Thyroid gland (tissue), 4 donors: ENCODE data around the gene SCN11A.

ENCODE experiments used
- POLR2A ChIP-seq, 2 donors: fragments of 450-650 bp; IDR thresholded peaks; one replicate each; pipeline ENCODE4 v1.6.1; 2017; ENCODE audit warnings: antibody characterized with exemption in 2 of 2, mild to moderate bottlenecking in 2 of 2, moderate library complexity in 1 of 2
- TF ChIP-seq, protein P1 (sequence below), 6 experiments: fragments of 200-600 bp in 3 of 6; fragments of 450-650 bp in 3 of 6; sonication (generic) in 3 of 6; IDR thresholded peaks; one replicate each; pipeline ENCODE4 v1.5.1; 2016 to 2019; ENCODE audit warnings: antibody characterized with exemption in 6 of 6, mild to moderate bottlenecking in 2 of 6, inconsistent platforms in 1 of 6, moderate library complexity in 1 of 6

DNA sequence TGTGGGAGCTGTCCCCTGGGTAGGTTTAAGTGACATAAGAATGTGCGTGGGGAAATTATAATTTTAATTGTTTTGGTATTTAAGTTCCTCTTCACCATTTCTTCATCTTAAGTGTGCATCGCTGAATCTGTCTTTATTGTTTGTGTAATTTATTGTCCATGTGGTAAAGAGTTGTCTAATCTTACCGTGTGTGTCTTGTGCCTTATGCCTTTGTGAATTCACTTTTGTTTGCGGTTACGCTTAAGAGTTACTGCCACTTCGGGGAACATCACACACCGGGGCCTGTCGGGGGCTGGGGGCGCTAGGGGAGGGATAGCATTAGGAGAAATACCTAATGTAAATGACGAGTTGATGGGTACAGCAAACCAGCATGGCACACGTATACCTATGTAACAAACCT lies 839 bp upstream of the SCN11A start:
- TF ChIP-seq, protein P1, sequence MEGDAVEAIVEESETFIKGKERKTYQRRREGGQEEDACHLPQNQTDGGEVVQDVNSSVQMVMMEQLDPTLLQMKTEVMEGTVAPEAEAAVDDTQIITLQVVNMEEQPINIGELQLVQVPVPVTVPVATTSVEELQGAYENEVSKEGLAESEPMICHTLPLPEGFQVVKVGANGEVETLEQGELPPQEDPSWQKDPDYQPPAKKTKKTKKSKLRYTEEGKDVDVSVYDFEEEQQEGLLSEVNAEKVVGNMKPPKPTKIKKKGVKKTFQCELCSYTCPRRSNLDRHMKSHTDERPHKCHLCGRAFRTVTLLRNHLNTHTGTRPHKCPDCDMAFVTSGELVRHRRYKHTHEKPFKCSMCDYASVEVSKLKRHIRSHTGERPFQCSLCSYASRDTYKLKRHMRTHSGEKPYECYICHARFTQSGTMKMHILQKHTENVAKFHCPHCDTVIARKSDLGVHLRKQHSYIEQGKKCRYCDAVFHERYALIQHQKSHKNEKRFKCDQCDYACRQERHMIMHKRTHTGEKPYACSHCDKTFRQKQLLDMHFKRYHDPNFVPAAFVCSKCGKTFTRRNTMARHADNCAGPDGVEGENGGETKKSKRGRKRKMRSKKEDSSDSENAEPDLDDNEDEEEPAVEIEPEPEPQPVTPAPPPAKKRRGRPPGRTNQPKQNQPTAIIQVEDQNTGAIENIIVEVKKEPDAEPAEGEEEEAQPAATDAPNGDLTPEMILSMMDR (IDR thresholded peaks at IDR 0.05) = no peak
- no peak for TF ChIP-seq POLR2A (IDR thresholded peaks at IDR 0.05)
